Measurements from ENCODE around the gene CHMP4A. TPM values are rescaled to one million over a fixed set of nuclear protein-coding genes. Genes with fewer than 3 reads are reported as not detected.

CHMP4A gene
- total RNA-seq, 4 donors from 2014 or later, result 75.4 to 135 (median 94.9) TPM

DNA sequence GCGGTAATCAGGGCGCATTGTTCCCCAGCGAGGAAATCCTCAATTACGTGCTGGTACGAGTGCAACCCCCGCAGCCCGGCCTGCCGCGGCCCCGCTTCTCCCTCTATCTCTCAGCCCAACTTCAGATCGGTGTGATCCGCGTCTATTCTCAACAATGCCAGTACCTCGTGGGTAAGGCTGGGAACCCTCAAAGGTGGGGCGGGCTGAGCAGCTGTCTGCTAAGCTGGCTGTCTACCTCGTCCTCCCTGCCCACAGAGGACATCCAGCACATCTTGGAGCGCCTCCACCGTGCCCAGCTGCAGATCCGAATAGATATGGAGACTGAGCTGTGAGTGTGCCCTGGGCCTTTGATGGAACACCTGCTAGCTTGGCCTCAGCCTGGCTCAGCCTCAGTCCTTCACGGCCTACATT lies 40.4 kb downstream of the CHMP4A start:
- Histone ChIP-seq H3K36me3 (peaks cover 8 to 45% (median 37%) of the 10 kb centered on the region in 4 donors), H3K4me1 (peaks cover 7 to 22% (median 20%) of the 10 kb centered on the region in 4 donors), H3K27me3 (no peaks in the 10 kb centered on the region), H3K27ac (replicated peaks in 1 of 4) (peak overlapping the region in 2 of 4 donors; percentile 23 to 75), H3K4me3 (peak overlapping the region in 2 of 4 donors; percentile 49 to 58), H3K9me3 (no peaks in the 10 kb centered on the region)
- TF ChIP-seq POLR2A (IDR thresholded peaks at IDR 0.05; ENCODE audit: low read depth) (no peak), EP300 (IDR thresholded peaks at IDR 0.05) (no peak), POLR2AphosphoS5 (IDR thresholded peaks at IDR 0.05) (no peak)
- TF ChIP-seq, protein P1, sequence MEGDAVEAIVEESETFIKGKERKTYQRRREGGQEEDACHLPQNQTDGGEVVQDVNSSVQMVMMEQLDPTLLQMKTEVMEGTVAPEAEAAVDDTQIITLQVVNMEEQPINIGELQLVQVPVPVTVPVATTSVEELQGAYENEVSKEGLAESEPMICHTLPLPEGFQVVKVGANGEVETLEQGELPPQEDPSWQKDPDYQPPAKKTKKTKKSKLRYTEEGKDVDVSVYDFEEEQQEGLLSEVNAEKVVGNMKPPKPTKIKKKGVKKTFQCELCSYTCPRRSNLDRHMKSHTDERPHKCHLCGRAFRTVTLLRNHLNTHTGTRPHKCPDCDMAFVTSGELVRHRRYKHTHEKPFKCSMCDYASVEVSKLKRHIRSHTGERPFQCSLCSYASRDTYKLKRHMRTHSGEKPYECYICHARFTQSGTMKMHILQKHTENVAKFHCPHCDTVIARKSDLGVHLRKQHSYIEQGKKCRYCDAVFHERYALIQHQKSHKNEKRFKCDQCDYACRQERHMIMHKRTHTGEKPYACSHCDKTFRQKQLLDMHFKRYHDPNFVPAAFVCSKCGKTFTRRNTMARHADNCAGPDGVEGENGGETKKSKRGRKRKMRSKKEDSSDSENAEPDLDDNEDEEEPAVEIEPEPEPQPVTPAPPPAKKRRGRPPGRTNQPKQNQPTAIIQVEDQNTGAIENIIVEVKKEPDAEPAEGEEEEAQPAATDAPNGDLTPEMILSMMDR (IDR thresholded peaks at IDR 0.05), result no peak
- DNase-seq (ENCODE audit: extremely low spot score), result no peak
- 71% methylated on average over 20 of the region's 20 CpGs for WGBS
- intact Hi-C loops (cut with DNase I), result no loop called here

GRCh38 chr14:24172261-24172860 lies 40.9 kb downstream of the CHMP4A start:
- peaks cover 7 to 45% (median 36%) of the 10 kb centered on the region in 4 donors for H3K36me3 ChIP-seq
- WGBS, result 41% methylated on average over 21 of the region's 30 CpGs
- no peaks in the 10 kb centered on the region for H3K27me3 ChIP-seq
- intact Hi-C loops (cut with DNase I), result no loop called here
- DNase-seq (ENCODE audit: extremely low spot score), result no peak
- H3K9me3 ChIP-seq, result no peaks in the 10 kb centered on the region
- H3K27ac ChIP-seq (replicated peaks in 1 of 4), result peak overlapping the region; percentile 40 to 75 (median 59)
- H3K4me3 ChIP-seq, result peak overlapping the region; percentile 49 to 58 (median 52)
- H3K4me1 ChIP-seq, result peaks cover 7 to 22% (median 20%) of the 10 kb centered on the region in 4 donors
- no peak for TF ChIP-seq EP300 (IDR thresholded peaks at IDR 0.05)
- TF ChIP-seq POLR2AphosphoS5 (IDR thresholded peaks at IDR 0.05), result no peak
- no peak for TF ChIP-seq POLR2A (IDR thresholded peaks at IDR 0.05; ENCODE audit: low read depth)
- TF ChIP-seq, protein P1 (IDR thresholded peaks at IDR 0.05), result no peak

GRCh38 chr14:24171422-24172260 lies 41.6 kb downstream of the CHMP4A start, which contains the start of gene REC8:
REC8 (plus strand) TSS chr14:24172080; CDS start chr14:24172553, 473 bp downstream.
- TF ChIP-seq, protein P1 (IDR thresholded peaks at IDR 0.05), result no peak
- TF ChIP-seq EP300 (IDR thresholded peaks at IDR 0.05) (no peak), POLR2AphosphoS5 (IDR thresholded peaks at IDR 0.05) (peak; percentile 14 to 32), POLR2A (IDR thresholded peaks at IDR 0.05; ENCODE audit: low read depth) (no peak)
- H3K27ac ChIP-seq (replicated peaks in 1 of 4), result peak within 1 kb of the TSS; percentile 40 to 75 (median 59)
- H3K4me1 ChIP-seq, result peaks cover 7 to 22% (median 20%) of the 10 kb centered on the region in 4 donors
- peak within 1 kb of the TSS; percentile 49 to 58 (median 52) for H3K4me3 ChIP-seq
- peak; percentile 95 for DNase-seq (ENCODE audit: extremely low spot score)
- intact Hi-C loops (cut with DNase I), result no loop called here
- H3K36me3 ChIP-seq, result peaks cover 15 to 45% (median 36%) of the 10 kb centered on the region in 4 donors
- H3K27me3 ChIP-seq, result no peaks in the 10 kb centered on the region
- WGBS, result 39% methylated on average over 11 of the region's 63 CpGs
- no peaks in the 10 kb centered on the region for H3K9me3 ChIP-seq

DNA sequence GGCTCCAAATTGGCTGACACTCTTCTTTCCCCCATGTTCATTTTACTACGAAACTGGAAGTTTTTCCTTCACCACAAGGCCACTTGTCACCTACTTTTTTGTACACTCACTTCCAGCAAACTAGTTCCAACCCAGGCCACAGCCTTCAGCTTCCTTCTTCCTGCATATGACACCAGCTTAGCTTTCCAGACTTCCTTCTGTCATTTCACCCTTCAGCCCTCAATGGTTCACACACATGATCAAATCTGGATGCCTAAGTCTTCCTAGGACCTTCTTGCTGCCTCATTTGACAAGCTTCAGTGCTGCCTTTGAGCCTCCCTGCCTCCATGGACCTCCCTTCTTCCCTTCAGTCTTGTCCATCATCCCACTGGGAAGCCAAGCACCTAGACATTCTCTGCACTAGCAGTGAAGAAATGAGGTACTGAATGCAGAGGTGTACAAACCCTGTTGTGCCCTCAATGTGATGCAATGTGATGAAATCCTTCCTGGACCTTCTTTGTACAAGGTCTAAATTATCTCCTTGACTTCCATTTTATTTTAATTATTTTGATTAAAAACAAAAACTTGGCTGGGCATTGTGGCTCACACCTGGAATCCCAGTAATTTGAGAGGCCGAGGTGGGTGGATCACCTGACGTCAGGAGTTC lies 45.7 kb downstream of the CHMP4A start:
- TF ChIP-seq EP300 (IDR thresholded peaks at IDR 0.05) (no peak), POLR2AphosphoS5 (IDR thresholded peaks at IDR 0.05) (no peak), POLR2A (IDR thresholded peaks at IDR 0.05; ENCODE audit: low read depth) (no peak)
- TF ChIP-seq, protein P1 (IDR thresholded peaks at IDR 0.05), result no peak
- Histone ChIP-seq H3K4me1 (peaks cover 19 to 47% (median 35%) of the 10 kb centered on the region in 4 donors), H3K9me3 (no peaks in the 10 kb centered on the region), H3K27me3 (no peaks in the 10 kb centered on the region), H3K36me3 (peaks cover 53 to 72% (median 61%) of the 10 kb centered on the region in 4 donors), H3K27ac (replicated peaks in 1 of 4) (no peak overlapping the region), H3K4me3 (no peak overlapping the region)
- intact Hi-C loops (cut with DNase I), result no loop called here
- no peak for DNase-seq (ENCODE audit: extremely low spot score)
- WGBS, result 84% methylated on average over 3 of the region's 3 CpGs
